ENCODE results near the gene MIGA1.
A peak's percentile ranks its signal among the peaks of the same experiment; 100 is the strongest.
"Not testable (repeated sequence)": the region's sequence is repeated elsewhere in the genome, so short reads cannot be mapped to it uniquely, and the experiment has no call there.

Gene MIGA1, protein sequence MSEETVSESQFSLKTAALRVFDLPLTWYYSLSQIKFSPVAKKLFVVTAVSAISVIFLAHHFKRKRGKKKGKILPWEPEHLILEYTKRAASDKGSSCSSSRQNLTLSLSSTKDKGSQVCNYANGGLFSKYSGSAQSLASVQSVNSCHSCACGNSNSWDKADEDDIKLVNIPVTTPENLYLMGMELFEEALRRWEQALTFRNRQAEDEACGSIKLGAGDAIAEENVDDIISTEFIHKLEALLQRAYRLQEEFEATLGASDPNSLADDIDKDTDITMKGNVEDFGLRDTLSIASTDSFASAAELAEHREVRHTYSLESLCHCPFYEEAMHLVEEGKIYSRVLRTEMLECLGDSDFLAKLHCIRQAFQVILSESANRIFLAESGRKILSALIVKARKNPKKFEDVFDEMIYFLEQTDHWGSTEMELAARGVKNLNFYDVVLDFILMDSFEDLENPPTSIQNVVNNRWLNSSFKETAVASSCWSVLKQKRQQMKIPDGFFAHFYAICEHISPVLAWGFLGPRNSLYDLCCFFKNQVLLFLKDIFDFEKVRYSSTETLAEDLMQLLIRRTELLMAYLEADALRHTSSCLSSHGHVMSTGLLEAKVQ

DNA sequence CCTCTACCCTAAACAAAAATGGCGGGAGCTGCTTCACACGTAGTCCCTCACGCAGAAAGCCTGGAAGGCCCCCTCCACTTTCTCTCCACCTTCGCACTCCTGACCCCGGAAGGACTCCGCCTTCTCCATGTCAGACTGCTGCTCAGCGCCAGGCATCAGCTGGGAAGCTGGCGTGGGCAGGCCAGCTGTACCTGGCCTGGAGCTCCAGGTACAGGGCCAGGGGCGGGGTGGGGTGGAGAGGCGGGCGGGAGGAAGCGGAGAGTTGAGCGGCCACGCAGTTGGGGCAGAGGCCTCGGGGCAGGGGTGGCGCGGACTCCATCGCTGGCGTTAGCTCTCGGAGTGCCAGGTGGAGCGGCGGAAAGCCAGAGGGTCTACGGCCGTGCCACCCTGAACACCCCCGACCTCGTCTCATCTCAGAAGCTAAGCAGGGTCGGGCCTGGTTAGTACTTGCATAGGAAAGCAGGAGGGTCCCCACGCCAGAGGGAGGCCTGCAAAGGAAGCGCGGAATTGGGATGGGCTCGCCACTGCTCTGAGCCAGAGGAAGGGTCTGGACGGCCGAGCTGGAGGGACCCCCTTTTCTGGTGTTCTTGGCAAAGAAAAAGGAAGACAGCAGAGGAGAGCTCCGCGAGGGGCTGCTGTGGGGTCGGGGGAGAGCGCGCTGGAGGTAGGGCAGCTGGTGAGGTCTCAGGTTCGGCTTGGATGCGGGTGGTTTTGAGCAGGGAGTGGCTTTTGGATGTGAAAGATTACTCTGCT, at the start of gene MIGA1:
Gene MIGA1 (plus strand): TSS at position 121 of the 753 bp plus-strand sequence. CDS start 3,604 bp downstream, outside the sequence.
- DNase-seq (ENCODE audit: low read depth): peak; percentile 93
- TF ChIP-seq, protein P1, sequence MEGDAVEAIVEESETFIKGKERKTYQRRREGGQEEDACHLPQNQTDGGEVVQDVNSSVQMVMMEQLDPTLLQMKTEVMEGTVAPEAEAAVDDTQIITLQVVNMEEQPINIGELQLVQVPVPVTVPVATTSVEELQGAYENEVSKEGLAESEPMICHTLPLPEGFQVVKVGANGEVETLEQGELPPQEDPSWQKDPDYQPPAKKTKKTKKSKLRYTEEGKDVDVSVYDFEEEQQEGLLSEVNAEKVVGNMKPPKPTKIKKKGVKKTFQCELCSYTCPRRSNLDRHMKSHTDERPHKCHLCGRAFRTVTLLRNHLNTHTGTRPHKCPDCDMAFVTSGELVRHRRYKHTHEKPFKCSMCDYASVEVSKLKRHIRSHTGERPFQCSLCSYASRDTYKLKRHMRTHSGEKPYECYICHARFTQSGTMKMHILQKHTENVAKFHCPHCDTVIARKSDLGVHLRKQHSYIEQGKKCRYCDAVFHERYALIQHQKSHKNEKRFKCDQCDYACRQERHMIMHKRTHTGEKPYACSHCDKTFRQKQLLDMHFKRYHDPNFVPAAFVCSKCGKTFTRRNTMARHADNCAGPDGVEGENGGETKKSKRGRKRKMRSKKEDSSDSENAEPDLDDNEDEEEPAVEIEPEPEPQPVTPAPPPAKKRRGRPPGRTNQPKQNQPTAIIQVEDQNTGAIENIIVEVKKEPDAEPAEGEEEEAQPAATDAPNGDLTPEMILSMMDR (IDR thresholded peaks at IDR 0.05; ENCODE audit: control insufficient read depth, extremely low read depth, insufficient read depth): no peak
- peak within 1 kb of the TSS; percentile 94 for H3K4me3 ChIP-seq (ENCODE audit: low read depth, low read length)

DNA sequence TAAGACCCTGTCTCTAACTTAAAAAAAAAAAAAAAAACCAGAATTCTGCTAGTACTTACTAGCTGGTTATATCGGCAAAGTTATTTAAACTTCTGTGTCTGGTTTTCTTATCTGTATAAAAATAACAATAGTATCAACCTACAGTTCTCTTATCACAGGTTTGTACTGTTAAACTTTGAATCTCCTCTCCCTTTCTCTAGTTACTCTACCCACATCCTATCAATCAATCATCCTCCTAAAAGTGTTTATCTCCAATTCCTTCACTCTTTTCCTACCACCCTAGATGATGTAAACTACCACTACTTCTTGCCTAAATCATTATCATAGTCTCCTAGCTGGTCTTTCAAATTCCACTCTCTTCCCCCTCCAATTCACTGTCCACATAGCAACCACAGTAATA, 47.4 kb upstream of the MIGA1 start:
- H3K4me3 ChIP-seq (ENCODE audit: low read depth, low read length): no peak overlapping the region
- TF ChIP-seq, protein P1 (IDR thresholded peaks at IDR 0.05; ENCODE audit: control insufficient read depth, extremely low read depth, insufficient read depth): no peak
- no peak for DNase-seq (ENCODE audit: low read depth)

DNA sequence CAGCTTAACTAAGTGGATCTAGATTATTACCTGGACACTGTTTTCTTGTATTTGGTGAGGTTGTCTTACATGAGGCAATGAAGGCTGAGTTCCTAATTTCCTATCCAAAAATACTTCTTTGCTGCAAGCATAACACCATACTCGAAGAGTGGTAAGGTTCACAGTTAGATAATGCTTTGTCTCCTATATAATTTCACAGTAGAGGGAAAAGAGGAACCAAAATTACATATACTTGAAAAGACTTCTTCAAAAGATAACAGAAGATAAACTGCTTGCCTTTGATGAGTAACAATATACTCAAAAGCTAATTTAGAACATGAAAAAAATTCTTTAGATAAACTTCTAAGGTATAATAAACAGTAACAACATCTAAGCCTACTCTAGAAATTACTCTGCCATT, 40.2 kb upstream of the MIGA1 start:
- no peak overlapping the region for H3K4me3 ChIP-seq (ENCODE audit: low read depth, low read length)
- TF ChIP-seq, protein P1 (IDR thresholded peaks at IDR 0.05; ENCODE audit: control insufficient read depth, extremely low read depth, insufficient read depth): no peak
- DNase-seq (ENCODE audit: low read depth): no peak

DNA sequence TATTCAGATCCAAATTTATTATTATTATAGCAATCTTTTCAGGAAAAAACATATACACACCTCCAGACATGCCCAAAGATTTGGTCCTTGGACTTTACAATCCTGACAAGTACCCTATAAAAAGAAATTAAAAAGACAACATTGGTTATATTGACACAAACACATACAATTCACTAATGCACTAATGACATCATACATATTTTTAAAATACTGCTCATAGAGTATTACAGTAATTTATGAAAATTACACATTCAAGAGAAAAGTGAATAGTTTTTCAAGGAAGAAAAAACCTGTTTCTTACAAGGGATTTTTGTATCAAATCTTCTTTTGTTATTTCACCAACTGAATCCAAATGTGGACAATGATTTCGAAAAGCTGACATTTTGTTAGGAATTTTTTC, 38.1 kb upstream of the MIGA1 start:
- TF ChIP-seq, protein P1 (IDR thresholded peaks at IDR 0.05; ENCODE audit: control insufficient read depth, extremely low read depth, insufficient read depth): no peak
- no peak overlapping the region for H3K4me3 ChIP-seq (ENCODE audit: low read depth, low read length)
- DNase-seq (ENCODE audit: low read depth): no peak

DNA sequence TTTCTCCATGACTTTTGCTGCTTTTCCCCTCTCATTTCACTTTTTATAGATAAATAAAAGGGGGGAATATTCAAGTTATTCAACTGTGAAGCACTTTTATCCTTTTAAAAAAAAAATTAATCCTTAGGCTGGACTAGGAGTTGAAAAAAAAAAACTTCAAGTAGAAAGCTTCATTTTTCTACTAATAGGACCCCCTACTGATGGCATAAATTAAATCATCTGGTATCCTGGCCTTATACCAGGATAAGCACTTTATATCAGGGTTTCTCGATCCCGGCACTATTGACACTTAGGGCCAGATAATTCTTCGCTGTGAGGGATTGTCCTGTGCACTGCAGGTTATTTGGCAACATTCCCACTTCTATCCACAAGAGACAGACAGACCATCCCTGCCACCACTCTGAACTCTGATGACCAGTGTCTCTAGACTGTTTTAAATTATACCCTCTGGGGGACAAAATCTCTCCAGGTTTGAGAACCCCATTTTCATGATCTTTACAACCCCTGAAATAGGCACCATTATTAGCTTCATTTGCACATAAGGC, 37.4 kb upstream of the MIGA1 start:
- no peak overlapping the region for H3K4me3 ChIP-seq (ENCODE audit: low read depth, low read length)
- TF ChIP-seq, protein P1 (IDR thresholded peaks at IDR 0.05; ENCODE audit: control insufficient read depth, extremely low read depth, insufficient read depth): no peak
- DNase-seq (ENCODE audit: low read depth): no peak

DNA sequence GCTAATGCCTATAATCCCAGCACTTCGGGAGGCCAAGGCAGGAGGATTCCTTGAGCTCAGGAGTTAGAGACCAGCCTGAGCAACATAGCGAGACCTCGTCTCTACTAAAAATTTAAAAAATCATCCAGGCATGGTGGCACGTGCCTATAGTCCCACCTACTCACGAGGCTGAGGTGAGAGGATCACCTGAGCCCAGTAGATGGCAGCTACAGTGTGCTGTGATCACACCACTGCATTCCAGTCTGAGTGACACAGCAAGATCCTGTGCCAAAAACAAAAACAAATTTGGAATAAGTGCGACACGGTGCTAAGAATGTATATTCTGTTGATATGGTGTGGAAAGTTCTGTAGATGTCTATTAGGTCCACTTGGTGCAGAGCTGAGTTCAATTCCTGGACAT, 34.9 kb upstream of the MIGA1 start:
- DNase-seq (ENCODE audit: low read depth): no peak
- H3K4me3 ChIP-seq (ENCODE audit: low read depth, low read length): no peak overlapping the region
- TF ChIP-seq, protein P1 (IDR thresholded peaks at IDR 0.05; ENCODE audit: control insufficient read depth, extremely low read depth, insufficient read depth): 0 out of 2 replicates have a peak, but pooled peaks have one; percentile 7

DNA sequence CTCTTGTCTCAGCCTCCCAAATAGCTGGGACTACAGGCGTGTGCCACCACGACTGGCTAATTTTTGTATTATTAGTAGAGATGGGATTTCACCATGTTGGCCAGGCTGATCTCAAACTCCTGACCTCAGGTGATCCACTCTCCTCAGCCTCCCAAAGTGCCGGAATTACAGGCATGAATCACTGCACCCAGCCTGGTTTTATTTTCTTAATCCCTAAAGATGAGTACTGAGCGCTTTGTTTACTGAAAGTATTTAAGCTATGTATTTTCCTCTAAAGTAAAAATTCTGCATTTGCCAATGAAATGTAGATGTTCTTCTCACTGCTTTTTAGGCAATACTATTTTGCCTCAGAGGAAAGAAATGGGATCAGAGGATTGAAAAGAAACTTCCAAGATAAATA, 30.0 kb upstream of the MIGA1 start:
- not testable (repeated sequence) for H3K4me3 ChIP-seq (ENCODE audit: low read depth, low read length); DNase-seq (ENCODE audit: low read depth)

All from LNCaP clone FGC (cell line).